HG03095 (cell line): ENCODE data around the gene CD244.
"Not testable (repeated sequence)": the region's sequence is repeated elsewhere in the genome, so short reads cannot be mapped to it uniquely, and the experiment has no call there.

Experiments used
- ATAC-seq: cut with Tn5 transposase; IDR thresholded peaks from one replicate; pipeline ENCODE4 v1.9.1; 2021; ENCODE audit warnings: moderate library complexity; ENCODE audit not compliant: unreplicated experiment

CD244 gene

GRCh38 chr1:160789051-160789701, 73.5 kb downstream of the CD244 start:
- peak; percentile 8 for ATAC-seq

GRCh38 chr1:160782988-160783765, 79.5 kb downstream of the CD244 start:
- not testable (repeated sequence) for ATAC-seq

DNA sequence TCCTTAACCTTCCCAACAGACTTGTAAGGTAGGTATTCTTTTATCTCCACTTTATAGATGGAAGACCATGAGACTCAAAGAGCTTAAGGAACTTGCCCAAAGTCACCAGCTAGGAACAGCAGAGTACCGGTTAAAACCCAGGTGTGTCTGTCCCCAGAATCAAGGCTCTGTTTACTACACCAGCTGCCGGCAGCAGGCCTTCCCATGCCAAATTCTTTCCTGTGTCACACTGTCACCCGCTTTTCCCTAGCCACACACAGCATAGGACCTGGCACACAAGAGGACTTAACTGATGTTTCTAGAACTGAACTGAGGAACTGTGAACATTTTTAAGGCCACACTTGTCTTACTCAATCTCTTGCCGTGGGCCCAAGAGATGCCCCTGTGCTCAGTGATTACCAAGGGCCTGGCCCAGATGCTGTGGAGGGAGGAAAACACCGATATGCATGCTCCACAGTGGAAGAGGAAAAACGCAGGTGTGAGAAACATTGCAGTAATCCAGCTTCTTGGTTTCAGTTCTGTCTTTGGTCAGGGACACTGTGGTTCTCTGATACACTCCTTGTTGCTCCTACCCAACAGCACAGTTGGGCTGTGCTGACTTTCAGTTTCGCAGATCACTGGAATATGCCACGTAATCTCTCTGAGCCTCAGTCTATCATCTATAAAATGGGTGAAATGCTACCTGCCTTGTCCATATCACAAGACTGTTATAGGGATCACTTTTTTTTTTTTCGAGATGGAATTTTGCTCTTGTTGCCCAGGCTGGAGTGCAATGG, 80.6 kb downstream of the CD244 start:
- ATAC-seq = peak; percentile 83

GRCh38 chr1:160781186-160781766, 81.4 kb downstream of the CD244 start:
- ATAC-seq = no peak

DNA sequence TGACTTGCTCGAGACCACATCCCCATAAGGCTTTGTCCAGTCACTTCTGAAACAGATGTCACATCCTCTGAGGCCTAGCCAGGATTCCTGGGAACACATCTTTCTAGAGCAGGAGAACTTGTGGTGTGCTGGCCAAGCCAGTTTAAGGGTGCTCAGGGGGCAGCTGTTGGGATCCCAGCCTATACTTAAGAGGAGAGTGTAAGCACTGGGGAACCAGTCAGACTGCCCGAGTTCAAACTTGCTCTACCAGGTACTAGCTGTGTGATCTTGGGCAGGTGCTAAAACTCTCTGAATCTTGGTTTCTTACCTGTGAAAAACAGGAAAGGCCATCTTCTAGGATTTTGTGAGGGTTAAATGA, 82.3 kb downstream of the CD244 start:
- ATAC-seq = no peak
